NCI-H187 (cell line): ENCODE data around the gene MEG3.
"Not testable (repeated sequence)": the region's sequence is repeated elsewhere in the genome, so short reads cannot be mapped to it uniquely, and the experiment has no call there.

Experiments used
- DNase-seq, 2 experiments: peaks; one replicate each; lab custom pipeline; 2025; lab: John Stamatoyannopoulos, UW

The MEG3 gene

DNA sequence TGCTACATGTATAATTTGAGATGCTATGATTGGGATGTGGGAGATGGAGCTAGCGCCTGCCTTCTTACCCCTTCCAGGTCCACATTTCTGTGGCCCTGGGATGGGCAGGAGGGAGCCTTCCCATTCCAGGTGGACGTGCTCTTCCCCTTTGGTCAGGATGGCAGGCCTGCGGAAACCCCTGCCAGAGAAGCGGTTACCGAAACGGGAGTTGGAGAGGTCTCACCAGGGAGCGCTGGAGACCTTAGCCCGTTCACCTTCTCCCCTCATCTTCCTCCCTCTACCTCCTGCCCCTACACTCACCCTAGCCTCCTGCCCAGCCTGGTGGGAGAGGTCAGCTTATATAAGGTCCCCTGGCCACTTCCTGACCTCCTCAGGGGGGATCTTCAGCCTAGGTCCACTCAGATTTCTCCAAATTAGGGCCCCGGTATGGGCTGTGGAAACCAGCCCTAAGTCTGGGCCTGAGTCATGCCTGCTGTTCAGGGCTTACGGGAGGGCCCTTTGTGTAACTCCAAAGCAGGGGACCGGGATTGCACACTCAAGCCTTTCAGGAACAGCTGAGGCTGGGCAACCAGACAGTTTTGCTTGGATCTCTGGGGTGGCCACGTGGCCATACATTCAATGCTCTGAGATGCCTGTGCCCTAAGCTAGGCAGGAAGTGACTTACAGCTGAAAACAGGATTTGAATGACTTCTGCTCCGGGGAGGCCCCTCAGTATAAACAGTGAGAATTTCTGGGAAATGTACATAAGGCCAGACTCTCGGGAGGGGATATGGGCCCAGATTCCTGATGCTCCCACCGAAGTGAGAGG is 10.2 kb upstream of the MEG3 start:
- DNase-seq: no peak

DNA sequence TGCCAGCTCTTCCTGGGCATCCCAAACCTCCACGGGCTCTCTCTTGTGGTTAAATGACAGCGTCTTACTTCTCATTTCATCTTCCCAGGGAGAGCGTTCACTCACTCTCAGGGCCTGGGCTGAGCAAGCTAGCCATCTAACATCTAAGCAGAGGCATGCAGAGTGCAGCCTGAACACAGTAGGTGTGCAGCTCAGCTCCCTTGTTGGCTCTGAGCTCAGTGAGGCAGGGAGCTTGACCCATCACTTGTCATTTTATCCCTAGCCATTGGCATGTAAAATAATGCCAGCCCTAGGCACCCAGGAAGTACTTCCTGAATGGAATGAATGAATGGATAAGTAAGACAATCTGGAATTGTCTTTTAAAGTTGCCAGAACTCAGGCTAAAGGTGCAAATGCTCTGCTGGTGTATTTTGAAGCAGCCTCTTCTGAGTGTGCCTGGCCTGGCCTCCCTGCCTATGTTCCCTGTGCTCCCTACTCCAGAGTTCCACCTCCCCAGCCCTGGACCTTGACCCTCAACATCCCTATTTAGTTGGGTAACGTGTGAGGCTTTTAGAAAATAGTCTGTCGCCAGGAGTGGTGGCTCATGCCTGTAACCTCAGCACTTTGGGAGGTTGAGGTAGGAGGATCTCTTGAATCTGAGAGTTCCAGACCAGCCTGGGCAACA is 9.5 kb upstream of the MEG3 start:
- no peak for DNase-seq

DNA sequence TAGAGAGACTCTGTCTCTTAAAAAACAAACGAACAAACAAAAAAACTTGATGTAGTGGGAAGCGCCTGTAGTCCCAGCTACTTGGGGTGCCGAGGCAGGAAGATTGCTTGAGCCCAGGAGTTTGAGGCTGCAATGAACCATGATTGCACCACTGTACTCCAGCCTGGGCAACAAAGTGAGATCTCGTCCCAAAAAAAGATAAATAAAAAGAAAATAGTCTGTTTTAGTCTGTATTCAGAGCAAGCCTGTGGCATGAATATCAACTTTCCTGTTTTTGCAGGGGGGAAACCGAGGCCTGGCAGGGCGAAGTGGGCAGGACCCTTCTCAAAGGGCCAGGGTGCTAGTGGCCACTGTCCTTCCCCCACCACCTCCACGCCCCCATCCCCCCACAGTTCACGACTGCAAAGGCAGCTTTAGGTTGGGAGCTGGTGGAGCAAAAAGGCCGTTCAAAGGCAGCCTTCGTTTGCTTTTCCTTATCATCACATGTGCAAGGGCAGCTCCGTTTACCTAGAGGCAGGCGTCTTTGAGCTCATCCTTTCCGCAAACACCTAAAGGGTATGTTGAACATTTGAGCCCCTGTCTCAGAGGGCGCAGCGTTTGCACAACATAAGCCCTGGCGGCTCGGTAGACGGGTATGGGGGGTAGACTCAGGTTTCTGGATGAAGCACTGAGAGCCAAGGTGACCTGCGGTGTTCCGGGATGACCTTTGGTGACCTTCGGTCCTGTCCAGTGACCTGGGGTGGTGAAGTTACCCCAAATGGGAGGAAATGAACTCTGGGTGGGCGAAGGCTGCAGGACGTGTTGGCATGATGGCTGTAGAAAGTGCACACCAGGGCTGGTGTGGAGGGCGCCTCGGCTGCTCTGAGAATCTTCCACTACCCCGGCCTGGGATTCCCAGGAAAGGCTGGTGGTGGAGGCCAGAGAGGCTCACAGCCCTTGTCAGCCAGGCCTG is 8.7 kb upstream of the MEG3 start:
- no peak for DNase-seq

DNA sequence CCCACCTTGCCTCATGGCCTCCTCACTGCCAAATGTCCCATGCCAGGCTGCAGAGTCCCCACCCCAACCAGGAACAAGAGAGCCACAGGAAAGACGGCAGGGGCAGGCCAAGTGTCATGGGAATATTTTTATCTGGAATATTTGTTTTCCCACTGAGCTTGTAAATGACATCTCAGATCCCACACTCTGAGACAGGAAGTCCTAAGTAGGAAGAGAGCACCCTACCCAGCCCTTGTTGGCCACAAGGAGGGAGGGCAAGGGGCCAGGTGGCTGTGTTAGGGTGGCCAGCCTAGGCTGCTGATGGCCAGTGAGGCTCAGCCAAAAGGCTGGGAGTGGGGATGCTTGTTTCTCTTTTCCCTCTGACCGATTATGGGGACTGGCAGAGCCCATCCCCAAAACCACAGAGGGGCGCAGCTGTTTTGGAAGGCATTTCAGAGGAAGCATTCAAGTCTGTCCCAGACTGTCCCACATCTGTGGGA is 7.7 kb upstream of the MEG3 start:
- DNase-seq: no peak

DNA sequence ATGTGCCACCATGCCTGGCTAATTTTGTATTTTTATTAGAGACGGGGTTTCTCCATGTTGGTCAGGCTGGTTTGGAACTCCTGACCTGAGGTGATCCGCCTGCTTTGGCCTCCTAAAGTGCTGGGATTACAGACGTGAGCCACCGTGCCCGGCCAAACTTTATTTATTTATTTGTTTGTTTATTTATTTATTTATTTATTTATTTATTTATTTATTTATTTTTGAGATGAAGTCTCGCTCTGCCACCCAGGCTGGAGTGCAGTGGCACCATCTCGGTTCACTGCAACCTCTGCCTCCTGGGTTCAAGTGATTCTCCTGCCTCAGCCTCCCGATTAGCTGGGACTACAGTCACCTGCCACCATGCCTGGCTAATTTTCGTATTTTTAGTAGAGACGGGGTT is 7.0 kb upstream of the MEG3 start:
- not testable (repeated sequence) for DNase-seq

DNA sequence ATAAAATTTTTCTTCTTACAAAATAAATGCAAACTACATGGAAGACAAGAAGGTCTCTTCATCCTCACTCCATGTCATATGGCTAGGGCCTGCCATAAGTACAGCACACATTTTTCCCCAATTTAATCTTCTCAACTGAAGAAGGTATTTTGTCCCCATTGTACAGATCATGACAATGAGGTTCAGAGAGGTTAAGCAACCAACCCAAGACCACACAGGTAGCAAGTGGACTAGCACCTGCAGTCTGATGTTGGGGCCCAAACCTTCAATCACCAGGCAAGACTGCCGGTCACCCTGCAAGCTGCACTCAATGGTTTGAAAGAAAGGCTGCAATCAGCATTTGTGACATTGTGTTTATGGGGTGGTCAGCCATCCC is 6.5 kb upstream of the MEG3 start:
- no peak for DNase-seq

DNA sequence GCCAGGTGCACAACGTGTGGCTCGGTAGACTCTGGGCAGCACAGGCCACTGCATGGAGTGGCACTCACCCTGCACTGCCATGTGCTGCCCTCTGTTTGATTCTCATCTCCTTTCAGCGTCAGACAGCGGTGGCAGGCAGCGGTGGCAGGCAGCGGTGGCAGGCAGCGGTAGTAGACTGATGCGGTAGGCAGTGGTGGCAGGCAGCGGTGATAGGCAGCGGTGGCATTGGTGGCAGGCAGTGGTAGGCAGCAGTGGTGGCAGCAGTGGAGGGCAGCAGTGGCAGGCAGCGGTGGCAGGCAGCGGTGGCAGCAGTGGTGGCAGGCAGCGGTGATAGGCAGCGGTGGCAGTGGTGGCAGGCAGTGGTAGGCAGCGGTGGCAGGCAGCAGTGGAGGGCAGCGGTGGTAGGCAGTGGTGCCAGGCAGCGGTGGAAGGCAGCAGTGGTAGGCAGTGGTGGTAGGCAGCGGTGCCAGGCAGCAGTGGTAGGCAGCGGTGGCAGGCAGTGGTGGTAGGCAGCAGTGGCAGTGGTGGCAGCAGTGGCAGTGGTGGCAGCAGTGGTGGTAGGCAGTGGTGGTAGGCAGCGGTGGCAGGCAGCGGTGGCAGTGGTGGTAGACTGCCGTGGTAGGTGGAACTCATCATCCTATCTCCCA is 6.0 kb upstream of the MEG3 start:
- DNase-seq: no peak

DNA sequence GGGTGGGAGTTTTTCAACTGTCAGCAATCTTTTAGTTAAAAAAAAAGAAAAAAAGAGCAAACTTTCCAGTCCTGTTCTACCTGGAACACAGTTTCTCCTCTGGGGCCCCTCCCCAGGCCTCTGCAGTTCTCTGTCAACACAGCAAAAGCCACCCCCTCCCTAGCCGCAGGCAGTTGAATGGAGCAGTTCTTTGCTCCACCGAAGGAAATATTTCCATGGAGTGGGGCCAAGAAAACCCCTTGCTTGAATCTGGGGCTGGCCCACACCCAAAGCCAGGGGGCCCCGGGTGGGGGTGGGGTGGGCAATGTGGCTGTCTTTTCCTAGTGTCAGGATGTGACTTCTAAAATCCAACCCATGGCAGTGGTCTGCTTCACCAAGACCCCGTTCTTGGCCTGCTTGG is 5.0 kb upstream of the MEG3 start:
- DNase-seq: no peak

DNA sequence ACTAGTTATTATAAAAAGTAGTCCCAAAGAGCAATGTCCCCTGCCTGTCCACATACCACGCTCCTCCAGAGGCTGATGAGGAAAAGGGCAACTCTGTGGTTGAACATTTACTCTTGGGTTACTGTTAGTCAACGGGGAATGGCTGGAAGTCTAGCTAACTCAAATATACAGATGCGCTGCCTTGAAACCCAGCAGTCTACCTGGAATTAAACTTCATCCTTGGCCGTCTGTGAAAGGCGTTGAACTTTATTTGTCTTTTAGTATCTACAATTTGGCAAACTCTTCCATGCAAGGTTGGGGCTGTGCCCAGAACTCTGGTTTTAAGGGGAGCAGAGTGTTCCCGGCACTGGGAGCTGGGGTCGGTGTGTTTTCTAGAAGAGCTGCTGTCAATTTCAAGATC is 3.9 kb upstream of the MEG3 start:
- no peak for DNase-seq

DNA sequence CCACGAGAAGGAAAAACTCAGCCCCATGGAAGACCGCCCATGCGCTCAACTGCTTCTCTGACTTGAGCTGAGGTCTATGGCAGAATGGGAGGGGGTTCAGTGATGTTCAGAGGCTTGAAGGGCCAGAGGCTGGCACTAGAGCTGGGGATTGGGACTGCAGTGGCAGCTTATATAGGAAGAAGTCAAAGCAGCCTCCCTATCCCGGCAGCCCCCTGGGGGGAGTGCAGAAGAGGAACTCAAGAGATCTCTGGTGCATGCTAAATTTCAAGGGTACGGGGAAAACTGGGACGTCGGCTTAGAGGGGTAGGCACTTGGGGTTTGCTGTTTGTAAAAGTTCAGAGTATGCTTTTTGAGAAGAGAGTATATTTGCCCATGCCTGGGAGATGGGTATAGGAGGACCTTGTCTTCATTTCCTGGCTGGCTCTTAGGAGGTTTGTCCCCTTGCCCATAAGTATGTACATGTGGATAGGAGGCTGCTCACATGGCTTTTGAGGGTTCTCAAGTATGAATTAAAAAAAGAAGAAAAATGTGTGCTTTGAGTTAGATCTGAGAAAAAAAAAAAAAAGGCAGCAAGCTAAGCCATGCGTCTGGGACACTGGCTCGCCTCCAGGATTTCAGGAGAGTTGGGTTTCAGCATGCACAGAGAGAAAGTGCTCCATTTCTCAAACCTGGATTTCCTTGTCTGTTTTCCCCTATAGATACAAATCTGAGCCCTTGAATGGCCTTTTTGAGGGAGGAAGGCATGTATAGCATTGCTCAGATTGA is 3.2 kb upstream of the MEG3 start:
- DNase-seq: no peak

DNA sequence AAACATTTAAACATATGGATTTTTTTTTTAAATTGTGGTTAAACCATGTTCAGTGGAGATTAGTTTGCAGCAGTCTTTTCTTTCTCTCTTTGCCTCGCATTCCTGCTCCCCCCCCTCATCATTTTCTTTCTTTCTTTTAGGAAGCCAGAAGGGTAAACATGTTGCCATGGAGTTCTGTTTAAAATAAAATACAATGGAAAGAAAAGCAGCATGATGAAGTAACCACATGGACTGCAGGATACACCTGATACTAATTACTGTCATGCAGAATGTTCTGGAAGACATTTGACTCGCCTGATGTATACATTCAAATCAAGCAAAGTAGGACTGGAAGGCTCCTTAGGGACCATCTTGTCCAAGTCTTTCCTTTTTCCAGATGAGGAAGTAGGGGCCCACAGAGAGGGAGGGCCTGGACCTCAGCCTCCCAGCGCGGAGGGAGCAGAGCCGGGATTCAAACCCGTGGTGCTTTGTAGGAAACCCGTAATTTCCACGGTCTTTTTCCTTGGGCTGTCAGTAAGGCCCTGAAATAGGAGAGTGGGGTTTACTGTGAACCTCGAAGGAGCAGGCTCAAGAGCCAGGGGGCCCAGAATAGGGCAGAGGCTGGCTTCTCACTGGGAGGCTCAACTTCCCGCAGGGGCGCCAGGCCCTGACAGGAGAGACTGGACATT is 2.4 kb upstream of the MEG3 start:
- no peak for DNase-seq

DNA sequence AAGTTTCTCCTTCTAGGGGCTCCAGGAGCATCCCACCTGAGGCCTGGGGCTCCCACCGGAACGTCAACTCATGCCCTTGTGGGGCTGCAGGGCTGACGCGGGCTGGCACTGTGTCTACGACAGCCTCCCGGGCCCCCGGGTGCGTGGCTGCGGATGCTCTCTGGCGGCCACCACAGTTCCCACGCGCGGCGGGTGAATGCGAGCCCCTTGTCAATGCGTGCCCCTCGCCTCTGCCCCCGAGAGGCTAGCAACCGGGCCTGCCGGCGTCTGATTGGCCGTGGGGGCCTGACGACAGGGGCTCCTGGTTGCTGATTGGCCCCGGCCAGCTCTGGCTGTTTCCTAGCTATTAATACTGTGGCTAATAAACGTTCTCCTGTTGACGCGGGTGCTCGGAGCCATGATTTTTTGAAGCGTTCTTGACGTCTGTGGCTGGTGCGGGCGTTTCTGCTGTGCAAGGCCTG is 1.8 kb upstream of the MEG3 start:
- no peak for DNase-seq

DNA sequence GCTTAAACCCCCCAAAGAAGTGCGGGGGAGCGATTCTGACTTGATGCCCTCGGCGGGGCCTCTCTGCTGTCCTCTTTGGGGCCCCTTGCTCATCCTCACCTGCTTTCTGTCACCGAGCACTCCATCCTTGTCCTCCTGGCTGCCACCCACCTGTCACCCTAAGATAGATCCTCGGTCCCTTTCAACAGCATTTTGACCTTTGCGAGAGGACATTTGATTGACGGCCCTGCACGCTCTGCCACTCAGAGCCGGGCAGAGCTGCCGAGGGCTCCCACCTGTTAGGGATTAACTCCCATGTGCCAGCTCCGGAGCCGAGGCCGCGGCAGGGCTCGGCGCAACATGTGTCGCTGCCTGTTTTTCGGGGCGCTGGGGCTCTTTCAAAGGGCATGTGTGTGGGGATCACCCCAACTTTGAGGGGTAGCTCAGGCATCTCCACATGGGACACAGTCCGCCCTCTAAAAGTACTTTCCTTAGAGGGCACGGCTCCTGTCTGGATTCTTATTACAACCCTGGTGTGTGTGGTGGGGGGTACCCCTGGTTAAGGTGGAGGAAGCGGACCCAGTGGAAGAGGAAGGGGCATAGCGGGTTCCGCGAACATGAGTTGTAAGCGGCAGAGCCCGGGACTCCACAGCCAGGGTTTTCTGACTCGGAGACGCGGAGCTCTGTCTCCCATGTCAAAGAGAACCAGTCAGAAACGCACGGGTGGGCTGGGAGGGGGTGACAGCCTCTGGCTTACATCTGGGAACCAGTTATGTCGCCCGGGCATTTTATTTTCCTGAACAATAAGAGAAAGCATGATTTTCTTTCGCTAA is 811 bp upstream of the MEG3 start:
- DNase-seq: no peak

DNA sequence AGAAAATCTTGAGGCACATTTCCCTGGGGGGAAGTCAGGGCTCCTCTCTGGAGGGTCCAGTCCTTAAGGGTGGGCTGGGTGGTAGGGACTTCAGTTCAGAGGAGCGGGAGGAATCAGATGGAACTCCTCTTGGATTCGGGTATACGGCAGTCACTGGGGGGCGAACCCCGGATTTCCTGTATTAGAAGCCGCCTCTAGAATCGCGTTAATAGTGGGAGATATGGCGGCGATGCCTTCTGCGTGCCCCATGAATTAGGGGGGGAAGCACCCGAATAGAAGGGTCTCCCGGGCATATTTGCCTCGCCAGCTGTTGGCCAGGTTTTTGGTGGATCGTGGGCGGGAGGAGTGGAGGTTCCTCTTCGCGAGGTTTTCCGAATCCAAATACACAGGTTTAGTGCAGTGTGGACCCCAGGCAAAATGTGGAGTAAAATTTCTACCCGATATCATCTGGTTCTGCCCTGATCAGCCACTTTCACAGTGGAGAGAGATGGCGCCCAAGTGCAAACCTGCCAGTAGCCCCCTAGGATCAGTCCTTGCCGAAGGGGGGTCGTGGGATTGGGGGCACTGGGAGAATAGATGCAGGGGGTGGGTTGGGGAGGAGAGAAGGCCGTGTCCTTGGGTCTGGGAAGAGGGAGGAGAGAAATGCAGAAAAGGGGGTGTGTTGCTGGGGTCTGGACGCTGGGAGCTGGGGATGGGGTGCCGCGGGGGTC is 628 bp downstream of the MEG3 start:
- DNase-seq: no peak

DNA sequence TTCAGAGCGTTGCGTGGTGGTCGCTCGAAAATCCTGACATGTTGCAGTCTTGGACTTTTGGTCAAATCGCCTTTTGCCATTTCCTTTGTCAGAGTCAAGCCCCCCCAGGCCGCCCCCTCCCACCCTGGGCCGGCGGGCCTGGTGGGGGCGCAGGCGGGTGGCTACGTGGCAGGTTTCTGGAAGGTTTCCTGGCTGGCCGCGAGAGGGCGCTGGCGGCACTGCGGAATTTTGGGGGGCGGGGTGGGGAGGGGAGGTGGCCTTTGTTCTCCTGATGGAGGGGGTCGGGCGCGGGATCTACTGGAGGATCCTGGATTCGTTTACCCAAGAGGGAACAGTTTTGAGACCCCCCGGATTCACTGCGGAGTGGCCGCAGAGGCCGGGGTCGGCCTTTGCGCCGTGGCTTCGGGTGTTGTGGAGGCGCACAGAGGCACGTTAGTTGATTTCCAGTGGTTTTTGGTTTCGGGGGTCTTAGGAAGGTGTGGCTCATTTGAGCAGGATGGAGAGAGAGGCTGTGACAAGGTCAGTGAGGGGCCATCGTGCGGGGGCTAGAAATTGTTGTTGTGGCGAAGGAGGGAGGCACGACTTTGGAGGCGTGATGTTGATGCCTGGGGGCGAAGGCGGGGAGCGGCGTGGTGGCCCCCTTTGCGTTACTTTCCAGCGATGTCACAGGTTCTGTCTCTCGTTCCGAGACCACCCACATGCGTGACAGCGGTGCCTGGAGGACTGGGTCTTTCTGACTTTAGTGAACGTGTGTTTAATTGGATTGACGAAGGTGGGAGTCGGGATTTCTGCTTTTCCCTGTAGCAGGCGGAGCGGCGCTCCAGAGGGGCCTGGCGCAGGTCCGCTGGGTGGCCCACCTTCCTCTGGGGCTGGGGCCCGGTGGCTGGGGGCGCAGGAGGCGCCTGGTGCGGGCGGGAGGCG is 1.4 kb downstream of the MEG3 start:
- no peak for DNase-seq

DNA sequence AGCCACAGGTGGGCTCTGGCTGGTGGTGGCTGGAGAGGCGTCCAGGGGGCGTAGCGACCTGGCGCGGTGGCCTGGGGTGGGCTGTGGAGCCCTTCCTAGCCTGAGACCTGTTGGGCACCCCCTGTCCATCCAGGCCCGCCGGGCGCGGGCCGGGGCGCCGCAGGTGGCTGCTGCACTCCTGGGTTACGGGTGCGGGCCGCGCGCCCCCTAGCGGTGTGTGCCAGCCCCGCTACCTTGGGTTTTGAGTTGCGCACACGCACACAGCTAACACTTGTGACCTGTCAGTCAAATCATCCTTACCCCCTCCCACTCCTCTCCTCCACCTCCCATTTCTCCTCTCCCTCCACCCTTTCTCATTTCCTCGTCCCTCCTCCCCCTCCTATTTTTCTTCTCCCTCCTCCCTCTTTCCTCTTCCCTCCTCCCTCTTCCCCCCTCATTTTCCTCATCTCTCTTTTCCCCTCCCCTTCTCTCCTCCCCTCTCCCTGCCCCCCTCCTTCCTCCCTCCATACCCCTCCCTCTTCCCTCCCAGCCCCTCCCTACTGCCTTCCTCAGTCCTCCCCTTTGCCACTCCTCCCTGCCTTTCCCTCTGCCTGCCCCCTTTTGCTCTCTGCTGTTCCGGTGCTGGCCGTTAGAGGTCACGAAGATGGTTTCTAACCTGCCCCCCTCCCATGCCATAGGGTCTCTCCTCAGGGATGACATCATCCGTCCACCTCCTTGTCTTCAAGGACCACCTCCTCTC is 2.3 kb downstream of the MEG3 start:
- DNase-seq: no peak

DNA sequence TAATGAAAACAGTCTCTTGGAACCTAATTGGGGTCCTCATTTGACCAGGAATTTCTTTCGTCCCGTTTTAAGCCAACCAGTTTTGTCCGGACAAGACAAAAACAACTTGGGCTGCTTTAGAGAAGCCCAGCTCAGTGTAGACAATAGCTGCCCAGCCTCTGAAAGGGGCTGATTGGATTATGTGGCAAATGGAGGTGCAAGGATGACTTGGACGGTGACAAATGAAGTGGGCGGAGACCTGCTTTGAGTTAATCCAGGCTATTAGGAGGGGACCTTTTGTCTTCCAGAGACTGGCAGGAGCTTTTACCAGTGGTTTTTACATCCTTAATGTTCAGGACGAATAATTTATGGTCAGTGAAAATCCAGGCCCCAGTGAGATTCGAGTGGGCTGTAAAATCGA is 4.8 kb downstream of the MEG3 start:
- peak; percentile 38 to 42 for DNase-seq
